ENCODE data around the gene SPDYC. TPM values are rescaled to one million over a fixed set of nuclear protein-coding genes. Genes with fewer than 3 reads are reported as not detected.

Gene SPDYC
- total and polyA plus RNA-seq, 2 of the 13 experiments (the other 11 are each of a cell fraction or from before 2014, with no cell fraction given): 0.15 to 0.33 TPM

DNA sequence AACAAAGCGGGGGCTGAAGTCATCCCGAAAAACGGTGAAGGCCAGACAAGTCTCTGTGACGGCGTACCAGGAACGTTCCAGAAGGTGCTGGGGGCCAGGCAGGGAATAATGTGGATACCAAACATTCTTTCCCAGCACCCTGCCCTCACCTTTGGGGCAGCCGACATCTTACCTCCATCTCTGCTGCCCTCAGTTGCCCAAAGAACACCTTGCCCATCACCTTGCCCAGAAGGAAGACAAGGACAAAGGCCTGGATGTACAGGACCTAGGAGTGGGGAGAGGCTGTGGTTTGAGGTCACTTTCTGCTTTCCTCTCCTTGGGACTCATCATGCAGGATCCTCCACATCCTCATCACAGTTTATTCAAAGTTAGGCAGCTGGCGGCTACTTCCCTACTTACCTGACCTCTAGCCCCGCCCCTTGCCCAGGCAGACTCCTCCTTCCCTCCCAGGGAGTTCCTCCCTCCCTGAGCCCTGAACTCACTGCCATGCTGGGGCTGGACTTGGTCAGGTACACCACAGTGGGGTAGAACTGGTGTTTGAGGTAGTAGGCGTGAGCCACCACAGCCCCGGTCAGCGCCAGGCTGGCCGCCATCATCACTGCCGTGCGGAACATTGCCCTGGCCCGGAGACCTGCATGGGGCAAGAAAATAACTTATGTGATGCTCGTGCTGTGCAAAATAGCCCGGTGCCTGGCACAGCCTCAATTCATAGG lies 36.9 kb upstream of the SPDYC start:
- ChIA-PET POLR2A (interaction anchor here (3.2 to 5.1 kb wide), 5 partner anchors 10 to 47 kb away, joined by 23 to 105 read pairs (median 85); partner anchors contain the start of genes CAPN1, FAU, MRPL49 and TM7SF2), CTCF (ENCODE audit: low intra/inter-chr PET ratio, low total read pairs) (interaction anchor here (1.3 kb wide), 1 partner anchor 47 kb away, joined by 3 read pairs; no protein-coding TSS in a partner anchor)
- H3K9me3 ChIP-seq (ENCODE audit: low read length): no peaks in the 10 kb centered on the region
- peaks cover 26% of the 10 kb centered on the region for H3K79me2 ChIP-seq (ENCODE audit: insufficient read depth, low read length)
- peak overlapping the region; percentile 92 for H3K4me2 ChIP-seq (ENCODE audit: low read depth, low read length)
- peaks cover 25% of the 10 kb centered on the region for H3K4me1 ChIP-seq (ENCODE audit: insufficient read depth, low read length)
- 65% methylated on average over 10 of the region's 18 CpGs for WGBS (ENCODE audit: low lambda C conversion rate)
- no peak overlapping the region for H2AFZ ChIP-seq (ENCODE audit: low read length)
- BruUV-seq (replicated peaks): no TSS peak
- DNase-seq (ENCODE audit: low spot score): peak; percentile 47
- peaks cover 31 to 45% of the 10 kb centered on the region in 2 experiments for H3K36me3 ChIP-seq (replicated peaks in 1 of 2; ENCODE audit: control insufficient read depth in 1 of 2, insufficient read depth in 2 of 2, low read length in 2 of 2)
- in situ Hi-C loops (cut with HindIII; ENCODE audit: extremely low pct_ligation_motif_present, low pct_unique_long_range_greater_than_20kb): no loop called here
- H3K27ac ChIP-seq (ENCODE audit: extremely low read length, insufficient read depth, low read length): peak overlapping the region; percentile 96
- FAIRE-seq: no peak
- H4K20me1 ChIP-seq (ENCODE audit: insufficient read depth, low read length): peaks cover 17% of the 10 kb centered on the region
- H3K4me3 ChIP-seq (replicated peaks in 1 of 3; ENCODE audit: insufficient read depth in 1 of 3, low read depth in 2 of 3, low read length in 3 of 3): peak overlapping the region; percentile 85 to 94 (median 92)
- ATAC-seq: peak; percentile 14
- H3K27me3 ChIP-seq (ENCODE audit: control insufficient read depth in 1 of 2, insufficient read depth in 2 of 2, low read length in 2 of 2): no peaks in the 10 kb centered on the region; a peak in 1 of 5 replicates
- intact Hi-C loops (cut with micrococcal nuclease; ENCODE audit: unreplicated experiment): no loop called here
- peak overlapping the region; percentile 96 for H3K9ac ChIP-seq (ENCODE audit: insufficient read depth, low read depth, low read length)
- TF ChIP-seq ZNF775 (CRISPR knock-in tag; IDR thresholded peaks at IDR 0.05; ENCODE audit: borderline replicate concordance) (no peak), ZNF652 (CRISPR knock-in tag; IDR thresholded peaks at IDR 0.05; ENCODE audit: borderline replicate concordance, low read depth) (no peak), MTA1 (CRISPR knock-in tag; IDR thresholded peaks at IDR 0.05; ENCODE audit: borderline replicate concordance) (0 out of 2 replicates have a peak, but pooled peaks have one; percentile 25), FOXA1 (IDR thresholded peaks at IDR 0.05) (no peak), FOXA1 (CRISPR knock-in tag; IDR thresholded peaks at IDR 0.05) (no peak), ZNF296 (CRISPR knock-in tag; conservative IDR thresholded peaks at IDR 0.05) (0 out of 2 replicates have a peak, but pooled peaks have one; percentile 53), YY1 (IDR thresholded peaks at IDR 0.05; ENCODE audit: insufficient read depth, insufficient replicate concordance, low read depth, low read length) (no peak), SP4 (CRISPR knock-in tag; IDR thresholded peaks at IDR 0.05) (0 out of 2 replicates have a peak, but pooled peaks have one; percentile 23), ZNF350 (CRISPR knock-in tag; IDR thresholded peaks at IDR 0.05; ENCODE audit: borderline replicate concordance, low read depth) (peak; percentile 8; the same call in 1 of the 2 replicates), FIP1L1 (IDR thresholded peaks at IDR 0.05; ENCODE audit: borderline replicate concordance, insufficient read depth, low read depth, low read length) (no peak), HES4 (CRISPR knock-in tag; IDR thresholded peaks at IDR 0.05; ENCODE audit: borderline replicate concordance) (0 out of 2 replicates have a peak, but pooled peaks have one; percentile 31), MED1 (CRISPR knock-in tag; IDR thresholded peaks at IDR 0.05) (0 out of 2 replicates have a peak, but pooled peaks have one; percentile 12)
- TF ChIP-seq, protein P1, sequence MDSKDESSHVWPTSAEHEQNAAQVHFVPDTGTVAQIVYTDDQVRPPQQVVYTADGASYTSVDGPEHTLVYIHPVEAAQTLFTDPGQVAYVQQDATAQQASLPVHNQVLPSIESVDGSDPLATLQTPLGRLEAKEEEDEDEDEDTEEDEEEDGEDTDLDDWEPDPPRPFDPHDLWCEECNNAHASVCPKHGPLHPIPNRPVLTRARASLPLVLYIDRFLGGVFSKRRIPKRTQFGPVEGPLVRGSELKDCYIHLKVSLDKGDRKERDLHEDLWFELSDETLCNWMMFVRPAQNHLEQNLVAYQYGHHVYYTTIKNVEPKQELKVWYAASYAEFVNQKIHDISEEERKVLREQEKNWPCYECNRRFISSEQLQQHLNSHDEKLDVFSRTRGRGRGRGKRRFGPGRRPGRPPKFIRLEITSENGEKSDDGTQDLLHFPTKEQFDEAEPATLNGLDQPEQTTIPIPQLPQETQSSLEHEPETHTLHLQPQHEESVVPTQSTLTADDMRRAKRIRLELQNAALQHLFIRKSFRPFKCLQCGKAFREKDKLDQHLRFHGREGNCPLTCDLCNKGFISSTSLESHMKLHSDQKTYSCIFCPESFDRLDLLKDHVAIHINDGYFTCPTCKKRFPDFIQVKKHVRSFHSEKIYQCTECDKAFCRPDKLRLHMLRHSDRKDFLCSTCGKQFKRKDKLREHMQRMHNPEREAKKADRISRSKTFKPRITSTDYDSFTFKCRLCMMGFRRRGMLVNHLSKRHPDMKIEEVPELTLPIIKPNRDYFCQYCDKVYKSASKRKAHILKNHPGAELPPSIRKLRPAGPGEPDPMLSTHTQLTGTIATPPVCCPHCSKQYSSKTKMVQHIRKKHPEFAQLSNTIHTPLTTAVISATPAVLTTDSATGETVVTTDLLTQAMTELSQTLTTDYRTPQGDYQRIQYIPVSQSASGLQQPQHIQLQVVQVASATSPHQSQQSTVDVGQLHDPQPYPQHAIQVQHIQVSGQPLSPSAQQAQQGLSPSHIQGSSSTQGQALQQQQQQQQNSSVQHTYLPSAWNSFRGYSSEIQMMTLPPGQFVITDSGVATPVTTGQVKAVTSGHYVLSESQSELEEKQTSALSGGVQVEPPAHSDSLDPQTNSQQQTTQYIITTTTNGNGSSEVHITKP (CRISPR knock-in tag; IDR thresholded peaks at IDR 0.05; ENCODE audit: low read depth): peak; percentile 67; the same call in 1 of the 2 replicates
- TF ChIP-seq, protein P2, sequence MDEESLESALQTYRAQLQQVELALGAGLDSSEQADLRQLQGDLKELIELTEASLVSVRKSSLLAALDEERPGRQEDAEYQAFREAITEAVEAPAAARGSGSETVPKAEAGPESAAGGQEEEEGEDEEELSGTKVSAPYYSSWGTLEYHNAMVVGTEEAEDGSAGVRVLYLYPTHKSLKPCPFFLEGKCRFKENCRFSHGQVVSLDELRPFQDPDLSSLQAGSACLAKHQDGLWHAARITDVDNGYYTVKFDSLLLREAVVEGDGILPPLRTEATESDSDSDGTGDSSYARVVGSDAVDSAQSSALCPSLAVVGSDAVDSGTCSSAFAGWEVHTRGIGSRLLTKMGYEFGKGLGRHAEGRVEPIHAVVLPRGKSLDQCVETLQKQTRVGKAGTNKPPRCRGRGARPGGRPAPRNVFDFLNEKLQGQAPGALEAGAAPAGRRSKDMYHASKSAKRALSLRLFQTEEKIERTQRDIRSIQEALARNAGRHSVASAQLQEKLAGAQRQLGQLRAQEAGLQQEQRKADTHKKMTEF (CRISPR knock-in tag; IDR thresholded peaks at IDR 0.05): 0 out of 2 replicates have a peak, but pooled peaks have one; percentile 5

Data from HepG2 (cell line).